PFSK-1 (cell line): Measurements from ENCODE around the gene GPAM.

Experiments
- FOXP2 ChIP-seq: optimal IDR thresholded peaks from 2 replicates; pipeline ENCODE3; 2011; ENCODE audit warnings: borderline replicate concordance, control low read depth, inconsistent platforms; ENCODE audit not compliant: insufficient read depth; ENCODE audit errors: extremely low read length, extremely low read depth
- POLR2AphosphoS5 ChIP-seq: IDR thresholded peaks from 2 replicates; pipeline ENCODE4 v1.6.1; 2012; ENCODE audit warnings: low read depth, mild to moderate bottlenecking, control low read depth, low read length, moderate library complexity
- SIN3A ChIP-seq: IDR thresholded peaks from 2 replicates; pipeline ENCODE4 v1.6.1; 2012; ENCODE audit warnings: mild to moderate bottlenecking, low read length, moderate library complexity, borderline replicate concordance; ENCODE audit not compliant: insufficient read depth
- TAF1 ChIP-seq: IDR thresholded peaks from 2 replicates; pipeline ENCODE4 v1.6.1; 2012; ENCODE audit warnings: low read length, control low read depth, borderline replicate concordance; ENCODE audit not compliant: insufficient read depth
- TF ChIP-seq, protein P1 (sequence below), 2 experiments: IDR thresholded peaks; 2 replicates each; pipeline versions ENCODE4 v1.6.1 to v1.8.0; 2011 to 2012; ENCODE audit warnings: low read depth in 2 of 2, low read length in 2 of 2, control low read depth in 1 of 2, inconsistent platforms in 1 of 2, mild to moderate bottlenecking in 1 of 2, moderate library complexity in 1 of 2; ENCODE audit not compliant: insufficient read depth in 1 of 2

The GPAM gene

GRCh38 chr10:112202076-112202475 lies 18.5 kb upstream of the GPAM start:
- TF ChIP-seq SIN3A (no peak), TAF1 (no peak), FOXP2 (no peak), POLR2AphosphoS5 (no peak)
- TF ChIP-seq, protein P1, sequence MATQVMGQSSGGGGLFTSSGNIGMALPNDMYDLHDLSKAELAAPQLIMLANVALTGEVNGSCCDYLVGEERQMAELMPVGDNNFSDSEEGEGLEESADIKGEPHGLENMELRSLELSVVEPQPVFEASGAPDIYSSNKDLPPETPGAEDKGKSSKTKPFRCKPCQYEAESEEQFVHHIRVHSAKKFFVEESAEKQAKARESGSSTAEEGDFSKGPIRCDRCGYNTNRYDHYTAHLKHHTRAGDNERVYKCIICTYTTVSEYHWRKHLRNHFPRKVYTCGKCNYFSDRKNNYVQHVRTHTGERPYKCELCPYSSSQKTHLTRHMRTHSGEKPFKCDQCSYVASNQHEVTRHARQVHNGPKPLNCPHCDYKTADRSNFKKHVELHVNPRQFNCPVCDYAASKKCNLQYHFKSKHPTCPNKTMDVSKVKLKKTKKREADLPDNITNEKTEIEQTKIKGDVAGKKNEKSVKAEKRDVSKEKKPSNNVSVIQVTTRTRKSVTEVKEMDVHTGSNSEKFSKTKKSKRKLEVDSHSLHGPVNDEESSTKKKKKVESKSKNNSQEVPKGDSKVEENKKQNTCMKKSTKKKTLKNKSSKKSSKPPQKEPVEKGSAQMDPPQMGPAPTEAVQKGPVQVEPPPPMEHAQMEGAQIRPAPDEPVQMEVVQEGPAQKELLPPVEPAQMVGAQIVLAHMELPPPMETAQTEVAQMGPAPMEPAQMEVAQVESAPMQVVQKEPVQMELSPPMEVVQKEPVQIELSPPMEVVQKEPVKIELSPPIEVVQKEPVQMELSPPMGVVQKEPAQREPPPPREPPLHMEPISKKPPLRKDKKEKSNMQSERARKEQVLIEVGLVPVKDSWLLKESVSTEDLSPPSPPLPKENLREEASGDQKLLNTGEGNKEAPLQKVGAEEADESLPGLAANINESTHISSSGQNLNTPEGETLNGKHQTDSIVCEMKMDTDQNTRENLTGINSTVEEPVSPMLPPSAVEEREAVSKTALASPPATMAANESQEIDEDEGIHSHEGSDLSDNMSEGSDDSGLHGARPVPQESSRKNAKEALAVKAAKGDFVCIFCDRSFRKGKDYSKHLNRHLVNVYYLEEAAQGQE (IDR thresholded peaks at IDR 0.05; ENCODE audit: insufficient read depth in 1 of 2, low read depth in 2 of 2, low read length in 2 of 2): no peak

DNA sequence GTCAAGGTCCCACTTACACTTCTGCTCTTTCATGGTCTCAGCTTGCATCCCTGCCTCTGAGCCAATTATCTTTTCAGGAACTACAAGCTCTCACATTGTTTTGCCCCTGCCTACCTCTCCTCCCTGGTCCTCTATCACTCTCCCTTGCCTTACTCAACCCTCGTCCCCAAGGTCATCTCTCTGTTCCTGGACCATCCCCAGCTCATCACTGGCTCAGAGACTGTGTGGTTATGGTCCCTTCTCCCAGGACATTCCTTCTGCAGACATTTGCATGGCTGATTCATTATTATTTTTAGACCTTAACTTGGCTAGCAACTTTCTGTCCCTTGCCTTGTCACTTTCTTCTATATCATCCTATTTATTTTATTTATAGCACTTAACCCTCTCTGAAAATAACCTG lies 17.8 kb upstream of the GPAM start:
- TF ChIP-seq POLR2AphosphoS5: no peak
- TF ChIP-seq FOXP2: no peak
- TF ChIP-seq, protein P1 (IDR thresholded peaks at IDR 0.05; ENCODE audit: insufficient read depth in 1 of 2, low read depth in 2 of 2, low read length in 2 of 2): no peak
- TF ChIP-seq TAF1: no peak
- no peak for TF ChIP-seq SIN3A

- TF ChIP-seq SIN3A (no peak), TAF1 (no peak), POLR2AphosphoS5 (no peak), FOXP2 (no peak)
- TF ChIP-seq, protein P1 (IDR thresholded peaks at IDR 0.05; ENCODE audit: insufficient read depth in 1 of 2, low read depth in 2 of 2, low read length in 2 of 2): no peak
Observed at GRCh38 chr10:112195224-112195623, 11.7 kb upstream of the GPAM start.

DNA sequence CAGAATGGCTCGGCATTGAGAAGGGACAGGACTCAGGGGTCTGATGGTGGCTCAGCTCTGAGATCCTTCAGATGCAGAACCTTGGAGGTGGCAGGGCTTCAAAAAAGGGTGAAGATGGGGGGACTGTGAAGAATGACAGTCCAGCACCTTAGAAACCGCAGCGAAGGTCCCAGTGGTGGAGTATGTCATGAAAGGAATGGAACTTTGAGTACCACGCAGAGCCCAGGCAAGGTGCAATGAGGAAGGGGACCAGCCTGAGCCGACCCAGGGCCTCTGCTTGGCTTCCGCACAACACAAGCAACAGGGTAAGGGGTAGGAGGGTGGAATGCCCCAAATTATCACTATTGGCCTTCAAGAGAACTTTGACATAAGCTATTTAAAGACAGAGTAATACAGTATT lies 8.2 kb upstream of the GPAM start:
- TF ChIP-seq FOXP2 (no peak), POLR2AphosphoS5 (no peak), SIN3A (no peak), TAF1 (no peak)
- TF ChIP-seq, protein P1 (IDR thresholded peaks at IDR 0.05; ENCODE audit: insufficient read depth in 1 of 2, low read depth in 2 of 2, low read length in 2 of 2): no peak

GRCh38 chr10:112191041-112191590 lies 7.6 kb upstream of the GPAM start:
- TF ChIP-seq SIN3A: no peak
- TF ChIP-seq FOXP2: no peak
- TF ChIP-seq TAF1: no peak
- TF ChIP-seq, protein P1 (IDR thresholded peaks at IDR 0.05; ENCODE audit: insufficient read depth in 1 of 2, low read depth in 2 of 2, low read length in 2 of 2): no peak
- no peak for TF ChIP-seq POLR2AphosphoS5
